Left renal pelvis (tissue), 4 donors: ENCODE results near the gene ST8SIA6. TPM values are rescaled to one million over a fixed set of nuclear protein-coding genes. Genes with fewer than 3 reads are reported as not detected.
A peak's percentile ranks its signal among the peaks of the same experiment; 100 is the strongest.

Experiments
- DNase-seq, 4 donors: peaks; one replicate each; pipeline ENCODE4 v3.0.0-alpha.2; 2013; ENCODE audit warnings: low read depth in 4 of 4, low spot score in 3 of 4
- polyA plus RNA-seq, 4 donors: library from polyadenylated mRNA; unstranded; fragments of 120-200 nt; gene quantifications; one replicate each; pipeline ENCODE4 v1.2.1, GENCODE V29; 2013; ENCODE audit not compliant: insufficient read length in 4 of 4

Gene ST8SIA6
- polyA plus RNA-seq, 4 donors: 0.67 to 2.6 (median 1.2) TPM

DNA sequence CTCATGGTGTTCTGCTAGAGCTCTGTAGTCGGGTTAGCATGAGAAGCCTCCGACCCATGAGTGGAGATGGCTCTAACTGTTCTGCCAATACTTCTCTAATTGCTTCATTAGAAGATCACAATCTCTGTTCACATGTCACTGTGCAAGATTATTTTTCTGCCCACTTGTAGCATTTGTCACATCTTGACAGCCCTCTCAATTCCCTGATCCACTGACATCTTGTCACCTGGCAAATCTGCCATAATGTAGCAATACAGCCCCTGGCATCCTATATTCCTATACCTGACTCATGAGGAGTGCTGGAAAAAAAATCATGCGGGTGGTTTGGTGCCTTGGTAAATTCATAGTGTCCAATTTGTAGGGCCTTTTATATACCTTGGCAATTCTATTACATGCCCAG is 58.4 kb downstream of the ST8SIA6 start:
- no peak for DNase-seq

DNA sequence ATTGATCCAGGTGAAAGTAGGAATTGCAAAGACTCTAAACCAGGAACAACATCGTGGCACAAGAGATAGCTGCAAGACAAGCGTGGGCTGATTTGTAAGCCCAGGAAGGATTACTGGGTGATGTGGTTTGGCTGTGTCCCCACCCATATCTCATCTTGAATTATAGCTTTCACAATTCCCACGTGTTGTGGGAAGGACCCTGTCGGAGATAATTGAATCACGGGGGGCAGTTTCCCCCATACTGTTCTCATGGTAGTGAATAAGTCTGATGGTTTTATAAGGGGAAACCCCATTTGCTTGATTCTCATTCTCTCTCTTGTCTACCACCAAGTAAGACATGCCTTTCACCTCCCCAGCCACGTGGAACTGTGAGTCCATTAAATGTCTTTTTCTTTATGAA is 59.5 kb downstream of the ST8SIA6 start:
- no peak for DNase-seq

DNA sequence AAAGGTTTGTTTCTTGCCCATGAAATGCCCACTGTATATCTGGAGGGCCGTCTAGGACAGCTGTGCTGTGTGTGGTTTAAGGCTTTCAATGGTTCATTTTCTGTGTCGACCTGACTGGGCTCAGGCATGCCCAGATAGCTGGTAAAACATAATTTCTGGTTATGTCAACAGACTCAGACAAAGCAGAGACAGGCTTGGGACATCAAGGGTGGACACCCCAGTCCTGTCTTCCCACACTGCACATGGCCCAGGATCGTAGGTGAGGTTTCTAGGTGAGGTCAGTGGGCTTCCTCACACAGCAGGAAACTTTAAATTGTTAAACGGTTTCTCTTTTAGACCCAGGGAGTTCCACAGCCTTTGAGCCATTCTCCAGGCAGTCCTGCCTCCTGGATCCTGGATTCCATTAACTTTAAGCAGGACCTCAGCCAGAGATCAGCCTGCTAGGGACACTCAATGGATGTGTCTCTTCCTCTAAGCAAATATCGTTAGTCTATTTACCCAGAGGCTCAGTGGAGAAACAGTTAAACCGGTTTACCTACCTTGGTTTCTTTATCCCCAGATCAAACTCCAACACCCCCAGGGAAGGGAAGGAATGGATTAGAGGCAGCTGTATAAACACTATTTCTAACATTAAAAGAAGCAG is 66.4 kb downstream of the ST8SIA6 start:
- DNase-seq: peak in 2 of 4 donors; percentile 10 to 15

DNA sequence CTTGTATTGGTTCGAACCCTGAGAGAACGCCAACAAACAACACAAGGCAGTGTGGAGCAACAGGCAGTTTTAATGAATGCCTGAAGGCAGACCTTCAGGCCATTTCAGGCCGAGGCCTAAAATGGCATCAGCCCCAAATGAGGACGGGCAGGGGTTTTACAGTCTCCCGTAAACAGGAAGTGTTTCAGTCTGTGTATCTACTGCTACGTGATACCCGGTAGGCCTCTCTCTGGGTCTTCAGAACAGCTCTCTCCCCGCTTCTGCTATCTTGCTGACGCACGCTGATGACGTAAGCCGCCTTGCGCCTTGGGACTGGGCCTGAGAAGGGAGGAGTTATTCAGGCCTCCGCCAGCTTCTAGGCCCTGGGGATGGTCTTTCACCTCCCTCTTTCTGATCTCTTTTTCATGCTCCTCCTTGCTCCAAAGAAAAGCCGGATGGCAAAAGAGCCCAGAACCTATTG is 67.7 kb downstream of the ST8SIA6 start:
- DNase-seq: no peak

DNA sequence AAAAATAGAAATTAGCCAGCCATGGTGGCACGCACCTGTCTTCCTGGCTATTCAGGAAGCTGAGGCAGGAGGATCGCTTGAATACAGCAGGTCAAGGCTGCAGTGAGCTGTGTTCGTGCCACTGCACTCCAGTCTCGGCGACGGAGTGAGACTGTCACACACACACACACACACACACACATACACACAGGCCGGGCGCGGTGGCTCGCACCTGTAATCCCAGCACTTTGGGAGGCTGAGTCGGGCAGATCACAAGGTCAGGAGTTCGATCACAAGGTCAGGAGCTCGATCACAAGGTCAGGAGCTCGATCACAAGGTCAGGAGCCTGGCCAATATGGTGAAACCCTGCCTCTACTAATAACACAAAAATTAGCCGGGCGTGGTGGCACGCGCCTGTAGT is 68.4 kb downstream of the ST8SIA6 start:
- DNase-seq: no peak

DNA sequence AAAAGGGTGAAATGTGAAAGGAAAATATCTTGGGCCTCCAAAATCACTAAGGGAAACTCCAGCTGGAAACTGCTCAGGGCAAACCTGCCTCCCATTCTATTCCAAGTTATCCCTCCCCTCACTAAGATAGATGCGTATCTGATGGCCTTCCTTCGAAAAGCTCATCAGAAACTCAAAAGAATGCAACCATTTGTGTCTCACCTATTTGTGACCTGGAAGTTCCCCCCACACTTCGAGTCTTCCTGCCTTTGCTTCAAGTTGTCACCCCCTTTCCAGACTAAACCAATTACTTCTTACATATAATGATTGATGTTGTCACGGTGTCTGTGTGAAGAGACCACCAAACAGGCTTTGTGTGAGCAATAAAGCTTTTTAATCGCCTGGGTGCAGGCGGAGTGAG is 69.3 kb downstream of the ST8SIA6 start:
- DNase-seq: no peak

DNA sequence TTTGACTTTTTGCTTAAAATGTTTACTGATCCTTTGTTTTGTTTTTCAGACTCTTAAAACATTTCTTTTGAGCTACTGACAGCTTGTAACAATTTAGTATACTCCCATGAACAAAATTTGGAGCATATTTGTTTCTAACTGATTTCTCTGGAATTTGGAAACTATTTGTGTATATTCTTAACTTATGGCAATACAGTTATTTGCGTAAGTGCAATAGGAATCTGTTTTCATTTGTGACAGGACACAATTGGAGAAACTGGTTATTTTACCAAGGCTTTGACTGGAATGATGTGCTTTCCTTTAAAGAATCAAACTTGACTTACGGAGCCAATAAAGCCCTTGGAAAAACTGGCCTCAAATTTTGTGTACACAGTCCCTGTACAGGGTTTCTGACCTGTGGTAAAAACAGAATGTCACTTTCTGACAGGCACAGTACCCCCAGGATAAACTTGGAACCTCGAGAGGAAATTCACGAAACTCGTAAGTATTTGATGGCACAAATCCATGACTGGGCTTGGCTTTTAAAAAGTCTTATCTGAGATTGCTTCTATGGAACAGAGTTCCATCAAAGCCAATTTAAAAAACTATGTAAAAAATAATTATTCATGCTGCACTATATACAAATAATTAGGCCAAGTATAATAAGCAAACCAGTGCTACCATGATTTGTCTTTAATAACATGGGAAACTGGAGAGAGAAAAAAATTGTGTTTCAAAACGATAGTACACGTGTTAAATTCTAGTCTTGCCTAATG is 70.4 kb downstream of the ST8SIA6 start:
- DNase-seq: no peak

DNA sequence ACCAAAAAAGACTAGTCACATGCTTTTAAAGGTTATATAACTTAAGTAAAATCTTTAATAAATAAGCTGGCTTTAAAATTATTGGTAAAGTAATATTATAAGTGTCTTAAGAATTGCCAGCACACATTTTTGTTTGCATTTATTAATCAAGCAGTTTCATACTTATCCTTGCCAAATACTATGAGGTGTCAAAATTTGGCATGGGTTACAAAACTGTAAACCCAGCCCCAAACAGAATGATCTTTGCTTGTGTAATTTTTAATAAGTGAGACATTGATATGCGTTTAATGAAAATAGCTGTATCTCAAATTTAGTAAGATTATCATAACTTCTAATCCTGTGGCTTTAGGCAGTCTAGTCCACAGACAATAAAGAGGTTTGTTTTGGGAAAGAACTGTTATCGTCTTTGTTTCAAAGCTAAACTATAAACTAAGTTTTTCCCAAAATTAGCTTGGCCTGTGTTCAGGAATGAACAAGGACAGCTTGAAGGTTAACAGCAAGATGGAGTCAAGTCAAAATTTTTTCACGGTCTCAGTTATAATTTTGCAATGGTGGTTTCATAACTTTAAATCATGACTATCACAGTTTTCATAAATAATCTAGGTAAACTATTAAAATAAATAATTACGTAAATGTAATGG is 72.8 kb downstream of the ST8SIA6 start:
- no peak for DNase-seq

DNA sequence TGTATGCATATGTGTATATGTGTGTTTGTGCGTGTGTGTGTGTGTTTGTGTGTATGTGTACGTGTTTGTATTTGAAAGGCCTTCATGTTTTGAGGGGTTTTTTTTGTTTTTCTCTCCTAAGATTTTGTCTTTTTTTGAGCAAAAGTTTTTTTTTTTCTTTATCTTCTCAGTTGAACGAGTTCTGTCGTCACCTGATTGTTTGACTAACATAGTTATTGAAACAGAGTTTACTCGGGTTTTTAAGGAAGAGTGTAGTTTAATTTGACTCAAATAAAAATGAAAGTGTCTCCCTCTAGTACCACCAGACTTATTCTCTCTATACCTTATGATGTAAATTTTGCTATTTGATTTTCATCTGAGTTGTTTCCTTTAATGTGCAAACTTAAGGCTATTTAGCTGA is 73.5 kb downstream of the ST8SIA6 start:
- DNase-seq: no peak

DNA sequence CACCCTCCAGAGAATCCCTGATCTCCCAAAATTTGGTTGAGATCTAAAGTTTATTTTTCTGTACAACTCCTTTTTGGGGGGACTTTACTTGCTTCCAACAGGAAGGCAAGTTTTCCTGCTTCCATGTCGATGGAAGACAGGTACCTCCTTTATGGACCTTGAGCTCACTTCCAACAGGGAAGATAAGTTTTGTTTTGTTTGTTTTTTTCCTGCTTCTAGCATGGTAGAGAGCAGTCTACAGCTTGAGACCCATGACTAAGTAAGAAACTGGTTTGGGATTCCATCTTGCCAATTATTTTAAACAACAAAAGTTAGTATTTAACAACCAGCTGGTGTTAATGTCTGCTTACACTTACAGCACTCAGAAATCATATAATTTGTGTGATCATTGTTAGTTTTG is 74.4 kb downstream of the ST8SIA6 start:
- DNase-seq: no peak

DNA sequence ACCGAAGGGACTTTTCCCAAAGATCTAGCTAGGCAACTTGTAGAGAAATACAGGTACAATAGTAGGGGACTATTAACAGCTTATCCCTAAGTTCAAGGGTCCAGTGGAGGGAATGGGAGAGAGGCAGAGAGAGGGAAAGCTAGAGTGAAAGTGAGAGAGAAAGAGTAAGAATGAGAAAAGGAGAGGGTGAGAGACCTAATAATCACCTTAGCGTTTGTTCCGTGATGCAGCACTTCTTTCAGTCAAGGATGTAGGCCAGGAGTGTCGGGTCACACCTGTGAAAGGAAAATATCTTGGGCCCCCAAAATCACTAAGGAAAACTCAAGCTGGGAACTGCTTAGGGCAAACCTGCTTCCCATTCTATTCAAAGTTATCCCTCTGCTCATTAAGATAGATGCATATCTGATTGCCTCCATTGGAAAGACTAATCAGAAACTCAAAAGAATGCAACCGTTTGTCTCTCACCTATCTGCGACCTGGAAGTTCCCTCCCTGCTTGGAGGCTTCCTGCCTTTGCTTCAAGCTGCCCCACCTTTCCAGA is 75.2 kb downstream of the ST8SIA6 start:
- no peak for DNase-seq

DNA sequence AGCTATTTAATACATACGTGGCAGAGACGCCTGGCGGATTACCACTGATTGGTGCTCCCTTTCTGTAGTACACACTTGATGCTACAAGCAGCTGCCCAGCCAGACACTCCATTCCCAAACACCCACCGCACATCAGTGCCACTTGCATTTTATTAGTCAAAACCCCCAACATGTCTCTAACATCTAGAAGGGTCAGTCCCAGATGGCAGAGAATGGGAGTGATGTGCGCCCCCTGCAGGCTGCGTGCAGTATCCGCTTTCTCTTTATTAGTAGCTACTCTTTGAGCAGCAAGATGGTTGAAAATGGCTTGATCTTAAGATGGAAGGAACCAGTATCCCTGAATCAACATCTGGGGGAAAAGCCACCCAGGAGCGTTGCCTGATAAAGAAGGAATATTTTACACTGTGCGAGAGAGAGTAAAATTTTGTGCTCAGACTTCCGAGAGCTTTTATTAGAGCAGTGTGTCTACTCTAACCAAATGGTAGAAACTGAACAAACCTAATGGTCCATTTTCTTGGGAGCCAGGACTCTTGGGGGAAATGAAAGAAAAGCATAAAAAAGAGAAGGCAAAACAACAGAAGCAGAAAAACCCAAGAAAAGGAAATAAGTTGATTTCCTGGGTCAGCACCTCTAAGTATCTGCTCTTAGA is 78.3 kb downstream of the ST8SIA6 start:
- DNase-seq: no peak

DNA sequence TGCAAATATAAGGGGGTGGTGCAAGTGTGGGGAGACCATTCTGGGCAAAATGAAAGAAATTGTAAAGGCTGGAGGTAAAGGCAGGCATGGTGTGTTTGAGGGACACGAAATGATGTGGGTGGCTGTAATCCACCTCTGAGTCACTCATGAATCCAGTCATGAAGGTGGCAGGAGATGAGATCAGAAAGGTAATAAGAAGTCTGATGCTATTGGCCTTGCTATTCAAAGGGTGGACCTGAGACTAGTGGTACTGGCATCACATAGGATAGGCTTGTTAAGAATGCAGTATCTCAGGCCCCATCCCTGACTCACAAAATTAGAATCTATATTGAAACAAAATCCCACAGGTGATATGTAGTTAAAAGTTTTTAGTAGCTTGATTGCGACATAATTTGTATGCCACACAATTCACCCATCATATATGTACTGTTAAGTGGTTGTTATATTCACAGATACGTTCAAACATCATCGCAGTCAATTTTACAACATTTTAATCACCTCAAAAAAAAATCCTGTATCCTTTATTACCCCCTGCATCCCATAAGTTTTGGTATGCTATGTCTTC is 85.6 kb downstream of the ST8SIA6 start:
- no peak for DNase-seq

DNA sequence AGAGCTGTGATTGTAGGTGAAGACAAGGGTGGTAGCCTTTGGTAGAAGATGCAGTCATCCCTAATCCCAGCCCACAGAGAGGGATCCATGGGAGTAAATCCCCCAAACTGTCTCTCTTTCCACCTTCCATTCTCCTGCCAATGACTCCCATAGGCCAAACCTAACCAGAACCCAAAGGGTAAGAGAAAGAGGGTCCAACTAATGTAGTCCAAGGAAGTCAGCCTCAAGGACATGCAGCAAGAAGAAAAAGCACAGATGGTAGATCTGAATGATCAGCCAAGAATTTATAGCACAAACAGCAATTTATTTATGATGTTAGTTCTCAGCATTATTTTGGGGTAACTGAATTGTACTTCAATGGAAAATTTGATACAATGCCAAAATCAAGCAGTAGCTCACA is 87.7 kb downstream of the ST8SIA6 start:
- no peak for DNase-seq

DNA sequence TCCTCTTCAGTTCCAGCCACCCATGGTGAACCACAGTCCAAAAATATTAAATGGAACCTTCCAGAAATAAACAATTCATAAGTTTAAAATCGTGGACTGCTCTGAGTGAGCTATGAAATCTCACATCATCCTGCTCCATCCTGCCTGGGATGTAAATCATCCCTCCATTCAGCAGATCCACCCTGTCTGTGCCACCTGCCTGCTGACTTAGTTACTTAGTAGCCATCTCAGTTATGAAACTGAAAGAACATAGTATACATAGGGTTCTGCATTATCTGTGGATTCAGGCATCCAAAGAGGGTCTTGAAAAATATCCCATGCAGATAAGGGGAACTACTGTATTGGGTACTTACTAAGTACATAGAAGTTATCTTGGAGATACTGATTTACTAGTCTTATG is 89.0 kb downstream of the ST8SIA6 start:
- no peak for DNase-seq

DNA sequence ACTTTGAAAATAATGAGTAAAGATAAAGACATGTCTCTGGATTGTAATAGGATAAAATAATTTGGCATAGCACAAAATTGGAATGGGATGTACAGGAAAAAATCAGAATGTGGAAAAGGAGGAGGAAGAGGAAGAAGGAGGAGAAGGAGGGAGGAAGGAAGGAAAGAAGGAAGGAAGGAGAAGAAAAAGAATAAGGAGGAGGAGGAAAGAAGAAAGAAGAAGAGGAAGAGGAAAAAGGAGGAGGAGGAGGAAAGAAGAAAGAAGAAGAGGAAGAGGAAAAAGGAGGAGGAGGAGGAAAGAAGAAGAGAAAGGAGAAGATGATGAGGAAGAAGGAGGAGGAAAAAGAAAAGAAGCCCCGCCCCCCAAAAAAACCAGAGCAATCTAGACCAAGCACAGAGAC is 95.9 kb downstream of the ST8SIA6 start:
- no peak for DNase-seq

DNA sequence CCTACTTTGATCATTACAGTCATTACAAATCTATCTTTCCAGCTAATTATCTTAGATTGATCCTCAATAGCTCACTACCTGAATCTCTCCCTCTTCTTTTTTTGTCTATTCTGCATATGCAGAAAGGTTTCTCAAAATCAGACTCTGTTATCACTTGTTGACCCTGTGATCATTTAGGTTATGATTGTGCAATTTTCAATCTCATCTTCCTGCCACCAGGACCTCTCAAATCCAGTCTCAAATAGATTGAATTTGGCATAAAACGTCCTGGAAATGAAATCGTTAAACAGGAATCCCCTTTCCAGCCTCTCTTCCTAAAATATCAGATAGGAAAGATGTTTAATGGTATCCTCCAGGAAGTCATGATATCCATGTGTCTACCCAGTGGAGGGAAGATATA is 96.6 kb downstream of the ST8SIA6 start:
- no peak for DNase-seq

DNA sequence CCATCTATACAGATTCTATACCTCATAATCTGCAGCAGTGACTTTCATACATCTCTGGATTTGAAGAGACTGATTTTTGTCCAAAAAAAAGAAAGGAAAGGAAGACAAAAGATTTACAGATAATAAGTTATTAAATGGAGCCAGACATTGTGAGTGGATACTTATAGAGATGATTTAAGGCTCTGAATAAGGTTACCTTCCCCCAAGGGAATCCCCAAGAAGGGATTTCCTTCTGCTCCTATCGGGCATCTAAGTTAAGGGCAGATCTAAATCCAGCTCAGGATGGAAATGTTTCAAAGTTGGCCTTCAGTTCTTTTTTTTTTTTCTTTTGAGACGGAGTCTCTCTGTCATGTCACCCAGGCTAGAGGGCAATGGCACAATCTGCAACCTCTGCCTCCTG is 97.6 kb downstream of the ST8SIA6 start:
- DNase-seq: no peak

DNA sequence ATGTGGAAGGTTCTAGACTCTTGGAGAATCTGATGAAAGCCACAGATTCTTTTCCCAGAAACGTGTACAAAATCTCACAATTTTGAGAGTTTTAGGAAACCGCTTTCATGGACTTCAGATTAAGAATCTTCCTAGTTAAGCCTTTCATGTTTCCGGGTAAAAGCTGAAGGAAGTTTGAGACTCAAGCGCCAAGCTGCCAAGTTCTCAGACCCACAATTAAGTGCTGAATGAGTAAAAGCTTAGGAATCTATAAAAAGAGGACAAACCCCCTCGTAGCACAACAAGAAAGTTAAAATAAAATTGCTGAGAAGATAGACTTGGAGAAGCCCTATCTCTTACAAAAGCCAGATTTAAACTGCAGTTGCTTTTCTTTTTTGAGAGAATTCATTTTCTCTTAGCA is 99.6 kb downstream of the ST8SIA6 start:
- DNase-seq: no peak

DNA sequence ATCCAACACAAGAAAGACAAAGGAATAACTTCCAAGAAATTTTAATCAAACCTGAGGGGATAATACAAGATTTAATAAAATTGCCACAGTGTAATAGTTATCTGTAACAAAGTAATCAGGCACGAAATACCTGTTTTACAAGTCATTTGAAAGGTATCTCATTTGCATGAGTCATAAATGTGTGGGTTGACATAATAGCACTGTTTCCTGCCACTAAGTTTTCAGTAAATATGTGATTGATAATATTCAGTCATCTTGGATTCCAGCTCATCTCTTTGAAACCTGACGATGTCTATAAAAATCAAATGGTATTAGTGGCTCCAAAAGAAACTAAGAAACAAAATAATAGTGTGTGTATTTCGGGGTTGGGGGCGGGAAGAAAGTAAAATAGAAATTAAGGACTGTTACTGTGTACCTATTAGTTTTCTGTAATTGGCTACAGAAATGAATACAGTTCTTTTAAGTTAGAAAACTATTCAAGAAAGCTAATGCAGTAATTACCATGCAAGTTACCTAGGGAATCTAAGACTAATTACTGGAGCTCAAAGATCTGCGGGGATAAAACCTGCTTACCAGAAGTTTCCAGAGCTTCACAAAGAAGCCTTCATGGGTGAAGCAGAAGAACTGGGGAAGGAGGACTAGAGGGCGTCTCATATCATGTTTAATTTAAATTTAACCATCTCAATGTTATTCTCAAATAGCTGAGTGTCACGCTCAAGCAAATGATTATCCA is 100.7 kb downstream of the ST8SIA6 start:
- DNase-seq: no peak
